ENCODE data around the gene RNF14.
A peak's percentile ranks its signal among the peaks of the same experiment; 100 is the strongest.

DNA sequence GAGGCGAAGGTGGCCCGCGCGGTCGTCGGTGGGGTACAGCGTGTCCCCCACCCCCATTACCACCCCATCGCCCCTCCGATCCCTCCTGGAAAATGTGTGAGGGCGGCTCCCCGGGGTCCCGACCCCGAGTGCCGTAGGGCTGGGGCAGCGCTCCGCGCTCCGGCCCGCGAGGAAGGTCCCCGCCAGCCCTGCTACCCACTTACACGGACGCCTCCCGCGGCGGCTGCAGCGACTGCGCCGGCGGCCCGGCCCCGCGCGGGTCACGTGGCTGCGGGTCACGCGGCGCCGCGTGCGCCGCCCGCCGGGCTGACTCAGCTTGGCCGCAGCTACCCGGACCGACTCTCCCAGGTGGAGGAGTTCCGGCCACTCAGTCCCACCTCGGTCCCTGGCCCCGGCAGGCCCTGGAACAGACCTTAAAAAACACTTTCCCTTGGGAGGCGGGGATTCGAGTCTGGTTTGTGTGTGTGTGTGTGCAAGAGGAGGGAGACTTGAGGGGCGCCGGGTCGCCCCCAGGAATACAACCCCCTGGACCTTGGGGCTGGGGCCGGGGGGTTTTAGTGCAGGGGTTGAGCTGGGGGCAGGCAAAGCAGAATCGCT is 44.0 kb downstream of the RNF14 start, which contains the start of gene GNPDA1:
- TF ChIP-seq KAT7 (CRISPR knock-in tag; IDR thresholded peaks at IDR 0.05; ENCODE audit: borderline replicate concordance) = no peak
- TF ChIP-seq EHMT2 (IDR thresholded peaks at IDR 0.05) = no peak
- TF ChIP-seq ESRRA (IDR thresholded peaks at IDR 0.05; ENCODE audit: borderline replicate concordance, low read depth) = 0 out of 2 replicates have a peak, but pooled peaks have one; percentile 13
- peak; percentile 57; the same call in 1 of the 2 replicates for TF ChIP-seq DPF2 (IDR thresholded peaks at IDR 0.05)
- TF ChIP-seq GTF2F1 (IDR thresholded peaks at IDR 0.05; ENCODE audit: low read depth, low read length) = peak; percentile 66; the same call in 1 of the 2 replicates
- TF ChIP-seq FOXM1 (IDR thresholded peaks at IDR 0.05; ENCODE audit: low read depth) = no peak
- no peak for TF ChIP-seq FOXM1 (CRISPR knock-in tag; IDR thresholded peaks at IDR 0.05; ENCODE audit: low read depth)
- no peak for TF ChIP-seq ZBTB17 (CRISPR knock-in tag; IDR thresholded peaks at IDR 0.05)
- TF ChIP-seq, protein P1, sequence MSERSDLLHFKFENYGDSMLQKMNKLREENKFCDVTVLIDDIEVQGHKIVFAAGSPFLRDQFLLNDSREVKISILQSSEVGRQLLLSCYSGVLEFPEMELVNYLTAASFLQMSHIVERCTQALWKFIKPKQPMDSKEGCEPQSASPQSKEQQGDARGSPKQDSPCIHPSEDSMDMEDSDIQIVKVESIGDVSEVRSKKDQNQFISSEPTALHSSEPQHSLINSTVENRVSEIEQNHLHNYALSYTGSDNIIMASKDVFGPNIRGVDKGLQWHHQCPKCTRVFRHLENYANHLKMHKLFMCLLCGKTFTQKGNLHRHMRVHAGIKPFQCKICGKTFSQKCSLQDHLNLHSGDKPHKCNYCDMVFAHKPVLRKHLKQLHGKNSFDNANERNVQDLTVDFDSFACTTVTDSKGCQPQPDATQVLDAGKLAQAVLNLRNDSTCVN (CRISPR knock-in tag; IDR thresholded peaks at IDR 0.05) = no peak
- peak; percentile 8 to 26 (median 15); a peak in 2 of 6 replicates for TF ChIP-seq CTCF (IDR thresholded peaks at IDR 0.05 in 2 of 3, conservative IDR thresholded peaks at IDR 0.05 in 1 of 3; ENCODE audit: insufficient read depth in 2 of 3, low read depth in 1 of 3, low read length in 3 of 3)

Measured in K562 (cell line).